Left renal pelvis (tissue), 4 donors: ENCODE data around the gene ALDH1A2. TPM values are rescaled to one million over a fixed set of nuclear protein-coding genes. Genes with fewer than 3 reads are reported as not detected.
"Not testable (repeated sequence)": the region's sequence is repeated elsewhere in the genome, so short reads cannot be mapped to it uniquely, and the experiment has no call there.

Experiments
- DNase-seq, 4 donors: peaks; one replicate each; pipeline ENCODE4 v3.0.0-alpha.2; 2013; ENCODE audit warnings: low read depth in 4 of 4, low spot score in 3 of 4
- polyA plus RNA-seq, 4 donors: library from polyadenylated mRNA; unstranded; fragments of 120-200 nt; gene quantifications; one replicate each; pipeline ENCODE4 v1.2.1, GENCODE V29; 2013; ENCODE audit not compliant: insufficient read length in 4 of 4

ALDH1A2 gene
- polyA plus RNA-seq, 4 donors: 247 to 337 (median 275) TPM

DNA sequence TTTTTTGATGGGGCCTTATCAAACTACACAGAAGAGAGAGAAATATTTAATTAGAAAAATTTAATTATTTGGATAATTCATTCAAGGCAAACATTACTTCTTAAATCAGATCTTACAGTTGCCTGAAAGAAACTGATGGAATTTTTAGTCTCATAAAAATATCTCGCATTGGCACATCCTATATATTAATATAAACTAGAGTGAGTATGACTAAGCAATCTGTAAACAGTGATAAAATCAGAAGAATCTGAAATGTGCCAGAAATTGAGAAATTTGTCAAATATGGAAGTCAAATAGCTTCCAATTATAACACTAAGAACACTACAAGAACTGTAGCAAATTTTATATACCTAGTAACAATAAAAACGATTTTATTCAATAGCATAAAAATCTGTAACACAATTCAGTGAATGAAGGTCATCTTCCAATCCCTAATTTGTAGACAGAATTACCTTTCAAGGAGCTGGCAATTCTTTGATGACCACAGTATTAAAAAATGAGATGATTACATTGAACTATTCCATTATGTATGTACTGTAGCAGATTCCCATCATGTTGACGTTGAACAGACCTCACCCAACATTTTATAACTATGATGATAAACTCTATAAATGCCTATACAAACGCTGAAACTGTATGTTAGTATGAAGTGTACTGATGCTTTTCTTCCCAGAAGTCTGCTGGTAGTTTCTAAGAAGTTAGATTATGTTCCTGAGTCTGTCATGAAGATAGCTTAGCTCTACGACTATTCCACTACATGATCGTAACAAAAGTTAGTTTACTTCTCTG, 63.0 kb downstream of the ALDH1A2 start:
- DNase-seq: no peak

DNA sequence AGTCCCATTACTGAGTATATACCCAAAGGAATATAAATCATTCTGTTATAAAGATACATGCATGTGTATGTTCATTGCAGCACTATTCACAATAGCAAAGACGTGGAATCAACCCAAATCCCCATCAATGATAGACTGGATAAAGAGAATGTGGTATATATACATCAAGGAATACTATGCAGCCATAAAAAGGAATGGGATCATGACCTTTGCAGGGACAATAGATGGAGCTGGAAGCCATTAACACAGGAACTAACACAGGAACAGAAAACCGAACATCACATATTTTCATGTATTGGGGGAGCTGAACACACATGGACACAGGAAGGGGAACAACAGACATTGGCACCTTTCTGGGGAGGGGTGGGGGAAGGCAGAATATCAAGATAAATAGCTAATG, 65.8 kb downstream of the ALDH1A2 start:
- not testable (repeated sequence) for DNase-seq

- no peak for DNase-seq
Observed at GRCh38 chr15:57996561-57996960, 69.0 kb downstream of the ALDH1A2 start.

DNA sequence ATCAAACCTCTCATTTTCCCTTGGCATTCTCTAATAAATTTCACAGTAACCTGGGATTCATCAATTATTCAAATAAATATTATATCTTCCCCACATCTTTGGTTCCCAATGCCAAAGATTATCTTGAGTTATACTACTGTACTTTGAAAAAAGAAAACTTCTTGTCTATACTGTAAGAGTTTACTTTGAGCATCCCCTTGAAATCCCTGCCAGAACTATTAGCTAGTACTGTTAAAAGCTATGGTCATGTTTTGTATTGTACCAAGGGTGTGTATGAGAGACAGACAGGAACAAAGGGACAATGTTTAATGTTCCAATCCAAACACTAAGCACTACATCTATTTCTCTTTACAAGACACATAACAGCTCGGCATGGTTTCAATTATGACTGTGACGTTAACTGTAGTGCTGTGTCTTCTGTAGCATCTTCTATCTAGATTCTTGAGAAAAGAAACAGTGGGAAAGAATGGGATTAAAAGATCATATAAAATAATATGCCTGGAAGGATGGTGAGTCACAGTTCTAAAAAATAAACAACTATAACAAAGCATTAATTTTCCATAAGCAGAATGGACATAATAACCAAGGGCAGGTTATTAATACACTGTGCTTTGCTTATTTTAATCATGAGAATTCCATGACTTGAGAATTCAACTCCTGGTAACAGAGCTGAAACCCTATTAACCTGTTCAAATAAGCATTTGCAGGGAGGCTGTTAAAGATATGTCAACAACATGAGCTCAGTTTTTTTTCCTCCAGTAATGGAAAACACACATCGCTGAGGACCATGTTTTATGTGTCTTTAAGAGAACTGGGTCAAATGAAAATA, 71.1 kb downstream of the ALDH1A2 start:
- DNase-seq: no peak

DNA sequence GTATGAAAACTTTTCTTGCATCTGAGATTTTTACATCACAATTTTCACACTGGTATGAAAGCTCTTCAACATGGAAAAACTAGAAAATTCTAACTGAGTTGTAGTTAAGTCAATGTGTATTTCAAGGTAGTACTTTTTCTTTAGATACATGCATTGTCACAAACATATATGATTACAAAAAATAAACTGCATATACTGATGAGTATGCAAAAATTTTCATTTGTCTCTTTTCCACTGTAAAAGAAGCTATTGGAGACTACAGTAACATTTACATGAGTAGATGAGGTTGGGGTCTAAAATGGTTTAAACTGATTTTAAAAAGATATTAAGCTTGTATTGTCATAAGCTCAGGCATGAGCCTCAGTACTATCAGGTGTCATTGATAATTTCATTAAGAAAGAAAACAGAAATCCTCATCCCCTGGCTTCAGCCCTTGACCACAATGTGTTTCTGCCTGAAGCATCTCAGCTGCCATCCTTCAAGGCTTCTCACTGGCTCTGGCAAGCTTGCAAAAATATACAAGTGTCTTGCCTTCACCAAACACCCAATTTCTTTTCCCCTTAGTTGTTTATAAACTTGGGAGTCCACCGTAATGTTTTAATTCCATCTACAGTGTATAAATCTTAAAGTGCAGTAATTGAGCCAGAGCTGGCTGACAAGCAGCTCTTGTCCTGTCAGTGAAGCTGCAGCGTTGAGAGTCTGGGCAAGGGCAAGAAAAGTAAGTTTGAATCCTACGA, 71.9 kb downstream of the ALDH1A2 start:
- DNase-seq: no peak

DNA sequence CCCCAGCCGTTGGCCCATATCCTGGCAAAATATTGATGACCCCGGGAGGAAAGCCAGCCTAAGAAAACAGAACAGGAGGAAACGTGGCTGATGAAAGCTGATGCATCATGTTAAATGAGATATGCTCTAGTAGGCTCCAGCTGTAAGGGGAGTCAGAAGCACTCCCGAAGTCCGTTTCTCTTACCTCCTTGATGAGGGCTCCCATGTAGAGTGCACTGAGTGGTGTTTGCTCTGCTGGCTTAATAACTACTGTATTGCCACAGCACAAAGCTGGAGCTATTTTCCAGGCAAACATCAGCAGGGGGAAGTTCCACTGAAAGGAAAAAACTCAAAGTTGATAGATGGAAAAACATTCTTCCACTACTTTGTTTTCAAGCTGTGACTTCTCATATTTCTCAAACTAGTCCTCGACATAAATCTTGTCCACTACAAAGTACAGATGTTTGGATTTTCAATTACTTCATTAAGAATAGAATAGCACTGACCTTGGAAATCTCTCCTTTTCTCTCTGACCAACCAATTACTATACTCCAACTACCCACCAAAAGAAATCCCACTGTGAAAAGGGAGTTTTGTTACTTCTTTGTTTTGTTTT, 72.7 kb downstream of the ALDH1A2 start:
- no peak for DNase-seq

- no peak for DNase-seq
Observed at GRCh38 chr15:57973534-57973933, 92.0 kb downstream of the ALDH1A2 start.

GRCh38 chr15:57972864-57973263, 92.6 kb downstream of the ALDH1A2 start:
- no peak for DNase-seq

GRCh38 chr15:57969996-57970395, 95.5 kb downstream of the ALDH1A2 start:
- DNase-seq: no peak

DNA sequence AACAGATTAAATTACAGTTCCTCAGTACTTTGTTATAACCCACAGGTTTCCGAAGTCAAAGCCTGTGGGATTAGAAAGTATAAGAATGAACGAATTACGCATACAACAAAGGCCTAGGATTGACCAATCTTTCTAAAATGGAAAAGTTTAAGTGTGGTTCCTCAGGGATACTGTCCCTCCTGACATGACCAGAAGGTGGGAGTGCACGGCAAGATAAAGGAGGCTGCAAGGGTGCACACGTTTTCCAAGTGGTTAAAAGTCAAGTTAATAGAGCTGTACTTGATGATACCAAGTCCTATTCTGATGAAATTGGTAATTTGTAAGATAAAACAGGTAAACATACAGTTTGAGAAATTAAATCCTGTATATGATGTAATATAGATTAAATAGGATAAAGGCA, 96.2 kb downstream of the ALDH1A2 start:
- DNase-seq: no peak

GRCh38 chr15:57962887-57963286, 102.6 kb downstream of the ALDH1A2 start:
- no peak for DNase-seq

- no peak for DNase-seq
Observed at GRCh38 chr15:57961919-57962318, 103.6 kb downstream of the ALDH1A2 start.

- DNase-seq: no peak
Observed at GRCh38 chr15:57957113-57957512, 108.4 kb downstream of the ALDH1A2 start.

DNA sequence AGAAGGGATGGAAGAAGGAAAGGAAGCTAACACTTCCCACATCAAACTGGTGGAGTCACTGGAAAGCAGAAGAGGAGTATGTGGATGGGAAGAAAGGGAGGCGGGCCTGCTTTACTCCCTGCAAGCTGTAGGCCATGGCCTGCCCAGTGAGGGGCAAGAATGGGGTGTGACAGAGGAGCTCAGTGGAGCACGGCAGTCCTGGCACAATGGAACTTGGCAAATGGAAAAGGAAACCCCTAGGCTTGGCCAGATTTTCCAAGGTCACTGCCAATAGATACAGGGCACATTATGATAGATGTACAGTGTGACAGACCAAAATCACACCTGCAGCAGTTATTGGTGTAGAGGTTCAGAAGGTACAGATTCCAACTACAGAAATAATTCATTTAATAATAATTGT, 111.6 kb downstream of the ALDH1A2 start:
- DNase-seq: no peak

DNA sequence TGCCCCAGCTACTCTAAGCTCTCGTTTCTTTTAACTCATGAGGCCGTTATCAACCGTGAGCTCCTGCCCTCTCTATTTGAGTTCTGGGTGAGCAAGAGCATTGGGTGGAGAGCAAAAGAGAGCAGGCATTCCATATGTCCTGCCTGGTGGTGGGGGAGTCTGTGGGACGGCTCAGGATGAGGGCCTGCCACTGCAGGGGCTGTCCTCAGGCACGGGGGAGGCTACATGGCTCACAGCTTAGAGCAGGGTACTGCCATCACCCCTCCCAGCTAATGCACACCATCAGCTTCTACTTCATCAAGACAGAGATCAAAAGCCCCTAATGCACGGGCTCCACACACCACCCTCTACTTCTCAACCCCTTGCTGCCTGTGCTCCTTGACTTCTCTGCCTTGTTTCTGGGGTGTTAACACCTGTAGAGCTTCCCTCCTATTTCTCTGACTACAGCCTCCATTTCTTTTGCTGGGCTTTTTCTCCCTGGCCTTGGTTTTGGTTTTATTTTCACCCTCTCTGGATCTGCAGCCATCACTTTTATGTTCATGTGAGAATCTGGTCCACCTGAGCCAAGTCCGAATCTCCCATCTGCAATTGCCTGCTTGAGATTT, 114.1 kb downstream of the ALDH1A2 start:
- DNase-seq: no peak

DNA sequence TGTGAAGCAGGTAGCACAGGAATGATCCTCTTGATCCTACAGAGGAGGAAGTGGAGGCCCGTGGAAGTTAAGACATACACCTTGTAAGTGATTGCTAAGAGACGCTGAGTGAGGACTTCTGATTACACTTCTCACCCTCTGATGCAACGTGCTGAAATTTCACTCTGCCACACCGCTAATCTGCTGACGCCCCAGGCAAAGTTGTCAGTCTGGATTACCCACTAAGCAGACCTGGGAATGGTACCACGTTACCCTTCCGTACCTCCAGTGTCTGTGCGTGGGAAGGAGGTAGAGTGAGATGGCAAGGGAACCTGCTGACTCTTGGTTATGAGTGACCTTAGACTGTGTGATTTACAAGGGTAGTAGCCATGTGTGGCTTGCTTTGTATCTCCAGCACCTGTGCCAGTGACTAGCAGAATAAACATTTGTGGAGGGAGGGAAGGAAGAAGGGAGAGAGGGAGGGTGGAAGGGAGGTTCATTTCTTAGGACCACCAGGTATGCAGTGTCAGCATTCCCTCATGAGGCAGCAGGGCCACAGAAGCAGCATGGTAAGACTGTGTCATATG, 115.0 kb downstream of the ALDH1A2 start:
- no peak for DNase-seq

DNA sequence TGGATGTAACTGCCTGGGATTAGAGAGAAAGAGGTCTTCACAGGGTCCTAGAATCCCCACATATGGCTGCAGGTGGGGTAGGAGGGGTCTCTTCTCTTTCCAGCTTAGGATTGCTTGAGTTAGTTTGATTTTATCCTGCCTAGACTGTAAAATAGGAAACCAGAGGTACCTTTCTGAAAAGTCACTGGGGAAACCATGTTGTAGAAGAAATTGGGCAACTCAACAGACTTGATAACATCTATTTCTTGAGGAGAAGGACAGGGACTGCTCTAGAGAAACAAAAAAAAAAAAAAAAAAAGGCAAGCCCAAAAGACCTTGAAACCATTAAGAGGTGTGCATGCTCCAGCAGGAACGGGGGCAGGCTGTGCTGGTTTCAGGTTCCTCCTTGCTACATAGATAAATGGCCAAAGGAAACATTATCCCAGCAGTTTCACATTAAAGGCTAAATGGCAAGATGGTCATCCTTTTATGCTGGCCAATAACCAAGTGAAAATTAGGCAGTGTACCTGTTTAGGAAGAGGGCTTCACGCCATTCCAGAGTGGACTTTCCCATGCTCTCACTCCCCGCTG, 116.1 kb downstream of the ALDH1A2 start:
- DNase-seq: peak in 1 of 4 donors; percentile 41

DNA sequence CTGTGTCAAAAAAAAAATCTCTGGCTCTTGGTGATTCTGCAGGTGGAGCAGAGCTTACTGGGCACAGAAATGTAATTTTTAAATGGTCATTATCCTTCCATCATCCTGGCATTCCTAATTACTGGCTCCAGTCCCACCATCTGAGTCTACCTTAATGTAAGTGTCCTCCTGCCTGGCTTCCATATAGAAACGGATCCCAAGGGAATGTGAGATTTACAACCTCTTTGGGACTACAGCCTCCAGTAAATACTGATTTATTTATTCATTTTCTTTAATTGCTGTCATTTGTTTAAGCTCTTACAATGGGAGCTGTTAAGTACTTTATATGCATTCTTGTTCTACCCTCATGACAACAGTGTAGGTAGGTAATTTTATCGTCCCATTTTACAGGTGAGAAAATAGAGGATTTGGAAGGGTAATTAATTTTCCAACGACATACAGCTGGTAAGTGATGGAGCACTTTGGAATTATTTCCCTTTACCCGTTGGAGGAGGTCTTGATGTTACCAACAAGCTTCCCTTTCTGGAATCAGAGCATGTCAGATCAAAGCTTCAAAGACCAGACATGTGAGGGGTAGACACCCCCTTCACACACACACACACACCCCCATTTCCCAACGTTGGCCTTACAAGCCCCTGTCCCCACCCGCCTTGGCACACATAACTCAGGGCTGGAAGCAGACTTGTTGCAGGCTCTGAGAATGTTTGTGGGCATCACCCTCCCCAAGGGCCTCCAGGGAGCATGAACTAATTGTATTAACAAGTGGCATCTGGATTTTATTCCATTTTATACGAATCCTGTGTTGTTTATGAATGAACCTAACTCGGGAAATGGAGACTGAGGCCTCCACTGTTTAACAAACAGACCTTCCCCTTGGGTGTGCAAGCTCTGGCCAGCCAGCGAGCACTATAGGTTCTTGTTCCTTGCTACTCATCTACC, 116.9 kb downstream of the ALDH1A2 start:
- no peak for DNase-seq

DNA sequence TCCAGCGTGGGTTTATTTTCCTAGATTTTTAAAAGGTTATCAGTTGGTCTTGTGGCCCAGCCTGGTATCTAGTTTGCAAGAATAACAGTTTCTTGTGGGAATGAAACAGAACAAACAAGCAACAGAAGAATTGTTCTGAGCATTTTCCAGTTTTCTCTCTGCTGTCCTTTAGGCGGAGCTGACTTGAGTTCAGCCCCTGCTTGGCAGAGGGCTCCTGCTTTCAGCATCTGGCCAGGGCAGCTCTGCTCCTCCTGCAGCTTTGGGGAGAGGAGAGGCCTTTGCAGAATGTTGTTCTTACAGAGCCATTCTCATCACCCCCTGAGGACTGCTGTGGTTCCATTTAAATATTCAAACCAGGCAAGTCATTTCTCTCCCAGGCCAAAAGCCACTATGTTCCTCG, 117.7 kb downstream of the ALDH1A2 start:
- DNase-seq: no peak
